Measurements from ENCODE around the gene CARD14. TPM values are rescaled to one million over a fixed set of nuclear protein-coding genes. Genes with fewer than 3 reads are reported as not detected.

CARD14 gene
- polyA plus RNA-seq, 3 donors = 0.11 to 0.27 (median 0.16) TPM

GRCh38 chr17:80190716-80191115, 20.9 kb downstream of the CARD14 start:
- no peak overlapping the region for H3K4me2 ChIP-seq (replicated peaks; ENCODE audit: extremely low read depth, low read length, poor library complexity, severe bottlenecking)
- H3K4me1 Mint-ChIP-seq = peaks cover 2% of the 10 kb centered on the region
- H3K36me3 Mint-ChIP-seq = no peaks in the 10 kb centered on the region
- H3K4me3 ChIP-seq (replicated peaks in 1 of 3; ENCODE audit: low read depth in 2 of 3, low read length in 3 of 3) = no peak overlapping the region
- DNase-seq = no peak
- H3K27ac ChIP-seq (ENCODE audit: low read depth in 1 of 2, low read length in 2 of 2) = no peak overlapping the region
- H3K9ac ChIP-seq (ENCODE audit: insufficient read depth, low read length, poor library complexity, severe bottlenecking) = no peak overlapping the region
- no peak overlapping the region for H2AFZ ChIP-seq (ENCODE audit: insufficient read depth, low read depth, low read length, poor library complexity, severe bottlenecking)
- H3K4me3 Mint-ChIP-seq = no peak overlapping the region
- TF ChIP-seq CTCF (IDR thresholded peaks at IDR 0.05) = no peak
- H3K27ac Mint-ChIP-seq = peak overlapping the region in 1 of 7 donors; percentile 2
- no peaks in the 10 kb centered on the region for H3K4me1 ChIP-seq (ENCODE audit: control insufficient read depth in 1 of 2, insufficient read depth in 2 of 2, low read length in 2 of 2)
- H3K9me3 ChIP-seq (replicated peaks in 1 of 2; ENCODE audit: control insufficient read depth in 1 of 2, insufficient read depth in 1 of 2, low read length in 2 of 2) = no peaks in the 10 kb centered on the region
- H3K79me2 ChIP-seq (ENCODE audit: insufficient read depth, low read length) = no peaks in the 10 kb centered on the region
- peaks cover 0 to 4% (median 0%) of the 10 kb centered on the region in 7 donors for H3K9me3 Mint-ChIP-seq
- H4K20me1 ChIP-seq (ENCODE audit: insufficient read depth, low read length) = no peaks in the 10 kb centered on the region
- H3K27me3 Mint-ChIP-seq (ENCODE audit: low read depth in 3 of 3) = peaks cover 11 to 28% (median 26%) of the 10 kb centered on the region in 3 donors
- no peaks in the 10 kb centered on the region for H3K36me3 ChIP-seq (replicated peaks in 1 of 2; ENCODE audit: control insufficient read depth in 1 of 2, insufficient read depth in 2 of 2, low read length in 2 of 2)
- WGBS (ENCODE audit: insufficient coverage) = 98% methylated on average over 10 of the region's 10 CpGs
- intact Hi-C loops (cut with micrococcal nuclease) = loop anchor here in 1 of 2 donors (5.0 to 10.0 kb wide), 2 partner anchors 62 to 174 kb away; no protein-coding TSS in a partner anchor
- no peaks in the 10 kb centered on the region for H3K27me3 ChIP-seq (ENCODE audit: control insufficient read depth in 2 of 2, insufficient read depth in 2 of 2, low read length in 2 of 2)

- Histone ChIP-seq H3K4me2 (replicated peaks; ENCODE audit: extremely low read depth, low read length, poor library complexity, severe bottlenecking) (no peak overlapping the region), H3K36me3 (replicated peaks in 1 of 2; ENCODE audit: control insufficient read depth in 1 of 2, insufficient read depth in 2 of 2, low read length in 2 of 2) (no peaks in the 10 kb centered on the region), H3K27ac (ENCODE audit: low read depth in 1 of 2, low read length in 2 of 2) (no peak overlapping the region), H3K79me2 (ENCODE audit: insufficient read depth, low read length) (no peaks in the 10 kb centered on the region), H4K20me1 (ENCODE audit: insufficient read depth, low read length) (no peaks in the 10 kb centered on the region), H2AFZ (ENCODE audit: insufficient read depth, low read depth, low read length, poor library complexity, severe bottlenecking) (no peak overlapping the region), H3K27me3 (ENCODE audit: control insufficient read depth in 2 of 2, insufficient read depth in 2 of 2, low read length in 2 of 2) (no peaks in the 10 kb centered on the region), H3K9me3 (replicated peaks in 1 of 2; ENCODE audit: control insufficient read depth in 1 of 2, insufficient read depth in 1 of 2, low read length in 2 of 2) (no peaks in the 10 kb centered on the region), H3K4me1 (ENCODE audit: control insufficient read depth in 1 of 2, insufficient read depth in 2 of 2, low read length in 2 of 2) (no peaks in the 10 kb centered on the region), H3K9ac (ENCODE audit: insufficient read depth, low read length, poor library complexity, severe bottlenecking) (no peak overlapping the region), H3K4me3 (replicated peaks in 1 of 3; ENCODE audit: low read depth in 2 of 3, low read length in 3 of 3) (no peak overlapping the region)
- intact Hi-C loops (cut with micrococcal nuclease) = loop anchor here in 1 of 2 donors (5.0 to 10.0 kb wide), 2 partner anchors 61 to 174 kb away; no protein-coding TSS in a partner anchor
- H3K36me3 Mint-ChIP-seq = no peaks in the 10 kb centered on the region
- H3K9me3 Mint-ChIP-seq = peaks cover 0 to 4% (median 3%) of the 10 kb centered on the region in 7 donors
- 95% methylated on average over 20 of the region's 20 CpGs for WGBS (ENCODE audit: insufficient coverage)
- peaks cover 11 to 30% (median 26%) of the 10 kb centered on the region in 3 donors for H3K27me3 Mint-ChIP-seq (ENCODE audit: low read depth in 3 of 3)
- no peak for DNase-seq
- no peak overlapping the region for H3K4me3 Mint-ChIP-seq
- peaks cover 2% of the 10 kb centered on the region for H3K4me1 Mint-ChIP-seq
- no peak for TF ChIP-seq CTCF (IDR thresholded peaks at IDR 0.05)
- peak overlapping the region in 1 of 7 donors; percentile 2 for H3K27ac Mint-ChIP-seq
Observed at GRCh38 chr17:80191192-80191591, 21.4 kb downstream of the CARD14 start.
